Measurements from ENCODE around the gene LYPD6B. TPM values are rescaled to one million over a fixed set of nuclear protein-coding genes. Genes with fewer than 3 reads are reported as not detected.

Gene LYPD6B
- total RNA-seq, 1 donor from 2014 or later = 27.2 TPM

- DNase-seq (ENCODE audit: low spot score in 2 of 2, unreplicated experiment in 2 of 2) = no peak
- Mint-ChIP-seq H3K27me3 (ENCODE audit: low read depth) (no peaks in the 10 kb centered on the region), H3K36me3 (no peaks in the 10 kb centered on the region), H3K27ac (peak overlapping the region; percentile 92), H3K4me1 (peaks cover 58% of the 10 kb centered on the region), H3K4me3 (peak overlapping the region; percentile 11), H3K9me3 (no peaks in the 10 kb centered on the region)
- no peak for TF ChIP-seq CTCF (IDR thresholded peaks at IDR 0.05; ENCODE audit: unreplicated experiment)
These were observed 141.9 kb downstream of the LYPD6B start for GRCh38 chr2:149180226-149180875.

DNA sequence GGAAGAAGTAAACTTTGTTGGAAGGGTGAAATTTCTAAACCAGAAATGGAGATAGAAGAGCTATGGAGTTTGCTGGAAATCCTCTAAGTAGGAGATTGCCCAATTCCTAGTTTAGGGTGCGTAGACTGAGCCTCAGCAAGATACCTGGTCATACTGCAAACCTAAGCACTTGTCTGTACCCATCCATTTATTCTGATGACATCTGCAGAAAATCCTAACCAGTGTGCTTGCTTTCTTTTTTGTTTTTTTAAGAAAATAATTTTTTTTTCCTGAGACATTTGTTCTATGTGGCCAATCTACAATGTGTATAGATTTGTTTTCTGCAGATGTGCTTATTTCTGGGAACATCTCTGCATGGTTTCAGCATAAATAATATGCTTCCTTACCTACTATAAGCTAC lies 144.7 kb downstream of the LYPD6B start:
- Mint-ChIP-seq H3K27me3 (ENCODE audit: low read depth) (no peaks in the 10 kb centered on the region), H3K4me3 (no peak overlapping the region), H3K36me3 (no peaks in the 10 kb centered on the region), H3K27ac (no peak overlapping the region), H3K9me3 (no peaks in the 10 kb centered on the region), H3K4me1 (peaks cover 64% of the 10 kb centered on the region)
- no peak for TF ChIP-seq CTCF (IDR thresholded peaks at IDR 0.05; ENCODE audit: unreplicated experiment)
- DNase-seq (ENCODE audit: low spot score in 2 of 2, unreplicated experiment in 2 of 2) = no peak

- peaks cover 55% of the 10 kb centered on the region for H3K4me1 Mint-ChIP-seq
- no peak for TF ChIP-seq CTCF (IDR thresholded peaks at IDR 0.05; ENCODE audit: unreplicated experiment)
- DNase-seq (ENCODE audit: low spot score in 2 of 2, unreplicated experiment in 2 of 2) = no peak
These were observed 146.5 kb downstream of the LYPD6B start for GRCh38 chr2:149184991-149185390.

DNA sequence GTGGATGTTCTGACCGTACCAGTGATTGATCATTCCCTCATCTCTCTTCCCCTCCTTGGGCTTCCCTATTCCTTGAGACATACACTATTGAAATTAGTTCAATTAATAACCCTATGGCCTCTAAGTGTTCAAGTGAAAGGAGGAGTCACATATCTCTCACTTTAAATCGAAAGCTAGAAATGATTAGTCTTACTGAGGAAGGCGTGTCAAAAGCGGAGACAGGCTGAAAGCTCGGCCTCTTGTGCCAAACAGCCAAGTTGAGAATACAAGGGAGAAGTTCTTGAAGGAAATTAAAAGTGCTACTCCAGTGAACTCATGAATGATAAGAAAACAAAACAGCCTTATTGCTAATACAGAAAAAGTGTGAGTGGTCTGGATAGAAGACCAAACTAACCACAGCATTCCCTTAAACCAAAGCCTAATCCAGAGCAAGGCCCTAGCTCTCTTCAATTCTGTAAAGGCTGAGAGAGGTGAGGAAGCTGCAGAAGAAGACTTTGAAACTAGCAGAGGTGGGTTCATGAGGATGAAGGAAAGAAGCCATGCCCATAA lies 147.5 kb downstream of the LYPD6B start:
- Mint-ChIP-seq H3K9me3 (no peaks in the 10 kb centered on the region), H3K27me3 (ENCODE audit: low read depth) (no peaks in the 10 kb centered on the region), H3K27ac (no peak overlapping the region), H3K36me3 (no peaks in the 10 kb centered on the region), H3K4me3 (no peak overlapping the region), H3K4me1 (peaks cover 45% of the 10 kb centered on the region)
- no peak for DNase-seq (ENCODE audit: low spot score in 2 of 2, unreplicated experiment in 2 of 2)
- TF ChIP-seq CTCF (IDR thresholded peaks at IDR 0.05; ENCODE audit: unreplicated experiment) = no peak

More at GRCh38 chr2:149184991-149185390, 146.5 kb downstream of the LYPD6B start:
- H3K27me3 Mint-ChIP-seq (ENCODE audit: low read depth) = no peaks in the 10 kb centered on the region
- H3K27ac Mint-ChIP-seq = peak overlapping the region; percentile 70
- H3K9me3 Mint-ChIP-seq = no peaks in the 10 kb centered on the region
- H3K4me3 Mint-ChIP-seq = no peak overlapping the region
- H3K36me3 Mint-ChIP-seq = no peaks in the 10 kb centered on the region

- Mint-ChIP-seq H3K36me3 (no peaks in the 10 kb centered on the region), H3K4me3 (no peak overlapping the region), H3K4me1 (peaks cover 37% of the 10 kb centered on the region), H3K27ac (no peak overlapping the region), H3K9me3 (no peaks in the 10 kb centered on the region), H3K27me3 (ENCODE audit: low read depth) (no peaks in the 10 kb centered on the region)
- TF ChIP-seq CTCF (IDR thresholded peaks at IDR 0.05; ENCODE audit: unreplicated experiment) = no peak
- no peak for DNase-seq (ENCODE audit: low spot score in 2 of 2, unreplicated experiment in 2 of 2)
These were observed 148.6 kb downstream of the LYPD6B start for GRCh38 chr2:149187057-149187456.
